NCI-H69 (cell line): ENCODE measurements around the gene AHCYL1.
A peak's percentile ranks its signal among the peaks of the same experiment; 100 is the strongest.

Experiments
- DNase-seq: peaks from one replicate; lab custom pipeline; 2025; lab: John Stamatoyannopoulos, UW

Gene AHCYL1

GRCh38 chr1:110061341-110061740 is 76.8 kb downstream of the AHCYL1 start:
- no peak for DNase-seq

- no peak for DNase-seq
Observed at GRCh38 chr1:110062612-110063011, 78.0 kb downstream of the AHCYL1 start.

GRCh38 chr1:110063781-110064180 is 79.2 kb downstream of the AHCYL1 start:
- no peak for DNase-seq

DNA sequence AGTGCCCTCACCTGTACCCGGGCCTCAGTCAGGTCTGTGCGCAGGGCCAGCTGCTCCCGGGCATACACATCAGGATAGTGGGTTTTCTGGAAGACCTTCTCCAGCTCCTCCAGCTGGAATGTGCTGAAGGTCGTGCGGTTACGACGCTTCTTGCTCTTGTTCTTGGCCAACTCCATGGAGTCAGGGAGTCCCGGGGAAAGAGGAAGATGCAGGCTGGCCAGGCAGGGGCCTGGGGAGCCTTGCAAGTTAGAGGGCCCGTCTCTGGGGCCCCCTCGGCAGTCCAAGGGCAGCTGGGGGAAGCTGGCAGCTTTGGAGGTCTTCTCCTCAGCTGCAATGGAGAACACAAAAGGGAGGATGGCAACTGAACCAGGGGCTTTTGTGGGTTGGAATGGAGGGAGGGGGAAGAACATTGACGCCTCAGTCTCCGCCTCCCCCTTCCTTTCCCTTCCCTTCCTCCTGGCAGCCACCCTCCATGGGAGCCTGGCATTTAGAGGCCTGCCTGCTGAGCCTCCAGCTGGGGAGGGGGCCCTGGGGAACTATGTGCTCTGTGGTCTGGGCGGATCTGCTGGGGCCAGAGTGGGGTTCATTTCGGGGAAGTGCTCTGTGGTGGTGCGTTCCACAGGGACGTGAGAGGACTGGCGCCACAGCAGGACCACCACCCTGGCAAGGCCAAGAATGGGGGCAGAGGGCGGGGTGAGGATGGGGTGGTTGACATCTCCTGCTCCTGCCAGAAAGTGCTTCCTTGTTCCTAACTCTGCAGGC is 80.2 kb downstream of the AHCYL1 start:
- no peak for DNase-seq

DNA sequence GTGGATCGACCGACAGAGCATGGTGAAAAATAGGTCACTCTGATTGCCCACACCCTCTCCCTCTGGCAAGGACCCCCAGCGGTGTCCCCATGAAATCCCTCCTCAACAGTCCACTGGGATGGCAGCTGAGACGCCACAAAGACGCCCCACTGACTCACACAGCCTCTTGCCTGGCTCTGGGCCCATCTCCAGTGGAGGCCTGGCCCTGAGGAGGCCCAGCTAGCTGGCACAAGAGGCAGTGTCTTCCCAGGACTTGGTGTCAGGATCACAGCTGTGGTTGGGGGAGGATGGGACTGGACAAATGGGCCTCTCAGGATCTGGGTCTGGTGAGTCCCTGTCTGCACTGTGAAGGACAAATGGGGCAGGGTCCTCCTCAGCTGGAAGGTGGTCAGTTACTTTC is 81.3 kb downstream of the AHCYL1 start:
- no peak for DNase-seq

- DNase-seq, result no peak
Observed at GRCh38 chr1:110067479-110067892, 82.9 kb downstream of the AHCYL1 start.

DNA sequence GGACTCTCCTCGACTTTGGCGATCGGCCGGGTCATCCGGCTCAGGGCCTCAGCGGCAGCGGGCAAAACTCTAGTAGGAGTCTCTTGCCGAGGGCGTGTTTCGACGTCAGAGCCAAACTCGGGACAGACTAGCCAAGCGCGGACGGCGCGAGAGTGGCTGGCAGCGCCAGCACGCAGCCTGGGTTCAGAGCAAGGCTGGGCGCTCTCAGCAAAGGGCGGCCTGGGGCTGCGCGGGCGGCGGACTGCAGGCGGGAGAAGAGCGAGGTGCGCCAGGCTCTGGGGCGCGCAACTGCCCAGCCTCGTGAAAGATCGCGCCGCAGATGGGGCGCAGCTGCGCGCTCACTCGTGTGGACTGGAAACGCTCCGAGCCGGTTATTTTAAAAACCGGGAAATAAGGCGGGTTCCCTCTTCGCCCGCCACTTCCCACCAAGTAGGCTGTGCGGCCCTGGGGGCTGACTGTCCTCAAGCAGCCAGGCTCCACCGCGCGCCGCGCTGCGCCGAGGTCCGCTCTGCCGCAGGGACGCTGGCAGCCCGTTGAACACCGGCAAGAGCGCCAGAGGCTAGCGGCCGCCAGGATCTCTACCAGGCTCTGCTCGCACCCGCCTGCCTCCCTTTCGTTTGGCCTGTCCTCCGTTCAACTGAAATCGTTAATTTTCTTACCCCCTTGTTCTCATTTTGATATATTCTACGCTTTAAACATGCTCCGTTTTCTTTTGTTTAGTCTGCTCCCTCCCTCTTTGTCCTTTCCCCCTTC is 83.5 kb downstream of the AHCYL1 start:
- no peak for DNase-seq

DNA sequence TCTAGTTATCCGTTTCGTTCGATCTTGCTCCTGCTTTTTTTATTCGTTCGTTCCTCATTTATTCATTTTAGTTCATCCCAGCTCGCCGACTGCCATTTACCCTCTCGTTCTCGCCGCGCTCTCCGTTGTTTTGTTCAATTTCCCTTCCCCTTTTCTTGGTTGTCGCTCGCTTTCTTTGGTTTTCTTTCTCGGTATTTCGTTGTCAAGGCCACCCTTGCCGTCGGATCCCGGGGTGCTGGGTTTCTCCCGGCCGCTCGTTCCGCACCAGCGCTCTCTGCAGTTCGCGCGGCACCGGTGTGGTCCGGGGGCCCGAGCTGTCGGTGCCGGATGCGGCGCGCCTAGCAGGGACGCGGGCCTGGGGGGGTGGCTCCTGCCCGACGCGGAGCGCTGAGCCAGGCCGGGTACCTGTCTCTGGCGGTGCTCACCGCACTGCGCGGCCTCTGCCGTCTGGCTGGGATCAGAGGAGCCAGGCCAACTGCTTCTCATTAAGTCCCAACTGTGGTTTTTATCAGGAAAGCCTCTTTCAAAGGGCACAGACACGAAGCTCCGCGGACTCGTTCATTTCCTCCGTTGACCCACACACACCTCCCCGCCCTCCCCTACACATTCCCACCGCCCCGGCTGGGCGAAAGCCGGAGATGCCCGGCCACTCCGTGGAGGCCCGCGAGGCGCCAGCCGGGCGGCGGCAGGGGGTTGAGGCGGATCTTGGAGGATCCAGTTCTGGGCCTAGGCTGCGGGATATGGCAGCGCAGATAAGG is 84.3 kb downstream of the AHCYL1 start:
- no peak for DNase-seq

GRCh38 chr1:110069404-110070281 is 85.1 kb downstream of the AHCYL1 start:
- no peak for DNase-seq

- peak; percentile 53 for DNase-seq
Observed at GRCh38 chr1:110070282-110070669, 85.7 kb downstream of the AHCYL1 start.

DNA sequence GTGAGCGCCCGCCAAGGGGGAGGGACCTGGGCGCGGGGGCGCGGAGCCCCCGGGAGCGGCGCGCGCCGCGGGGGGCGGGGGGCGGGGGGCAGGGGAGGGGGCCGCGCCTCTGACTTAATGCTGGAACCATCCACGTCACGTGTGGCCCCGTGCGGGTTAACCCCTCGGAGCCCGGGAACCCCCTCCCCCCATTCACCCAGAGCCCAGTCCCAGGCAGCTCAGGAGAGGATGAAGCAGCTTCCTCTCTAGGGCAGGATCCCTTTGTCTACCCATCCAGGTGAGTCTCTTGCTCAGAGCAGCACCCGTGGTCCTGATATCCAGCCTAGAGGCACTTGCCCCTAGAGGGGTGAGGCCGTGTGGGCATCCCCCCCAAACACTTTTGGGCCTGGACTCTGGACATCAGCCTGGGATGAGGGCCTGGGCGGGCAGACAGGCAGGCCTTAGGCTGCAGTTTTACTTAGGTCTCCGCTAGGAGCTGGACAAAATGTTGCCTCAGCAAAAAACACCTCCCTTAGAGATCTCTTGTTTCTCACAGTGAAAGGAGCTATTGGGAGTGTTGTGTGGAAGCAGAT is 86.2 kb downstream of the AHCYL1 start, which contains the start of gene ALX3:
Gene ALX3 (minus strand): TSS at position 2 of the 572 bp plus-strand sequence. CDS start 60 bp downstream, outside the sequence.
- DNase-seq, result peak; percentile 53
